ENCODE measurements around the gene SLU7. TPM values are rescaled to one million over a fixed set of nuclear protein-coding genes. Genes with fewer than 3 reads are reported as not detected.

Gene SLU7
- polyA plus RNA-seq, 2 donors: 22.8 to 23.9 TPM

- Histone ChIP-seq H3K27ac (ENCODE audit: low read depth in 2 of 2, low read length in 1 of 2) (no peak overlapping the region), H3K4me1 (ENCODE audit: control insufficient read depth in 2 of 2, insufficient read depth in 2 of 2, low read length in 1 of 2) (no peaks in the 10 kb centered on the region), H3K9me3 (ENCODE audit: control insufficient read depth in 2 of 2, insufficient read depth in 1 of 2, low read depth in 1 of 2, low read length in 1 of 2) (no peaks in the 10 kb centered on the region), H3K27me3 (ENCODE audit: control insufficient read depth in 1 of 2, insufficient read depth in 2 of 2, low read length in 2 of 2) (no peaks in the 10 kb centered on the region), H3K36me3 (ENCODE audit: control insufficient read depth in 2 of 2, insufficient read depth in 2 of 2, low read length in 1 of 2) (no peaks in the 10 kb centered on the region), H3K4me3 (ENCODE audit: low read depth in 1 of 2, low read length in 2 of 2) (no peak overlapping the region)
Observed at GRCh38 chr5:160452036-160452435, 33.2 kb upstream of the SLU7 start.

- no peaks in the 10 kb centered on the region for H3K4me1 ChIP-seq (ENCODE audit: control insufficient read depth in 2 of 2, insufficient read depth in 2 of 2, low read length in 1 of 2)
- H3K9me3 ChIP-seq (ENCODE audit: control insufficient read depth in 2 of 2, insufficient read depth in 1 of 2, low read depth in 1 of 2, low read length in 1 of 2): no peaks in the 10 kb centered on the region
- no peak overlapping the region for H3K27ac ChIP-seq (ENCODE audit: low read depth in 2 of 2, low read length in 1 of 2)
- H3K27me3 ChIP-seq (ENCODE audit: control insufficient read depth in 1 of 2, insufficient read depth in 2 of 2, low read length in 2 of 2): no peaks in the 10 kb centered on the region
- H3K4me3 ChIP-seq (ENCODE audit: low read depth in 1 of 2, low read length in 2 of 2): no peak overlapping the region
- no peaks in the 10 kb centered on the region for H3K36me3 ChIP-seq (ENCODE audit: control insufficient read depth in 2 of 2, insufficient read depth in 2 of 2, low read length in 1 of 2)
- WGBS, 2 donors: 99 to 100% methylated on average over 2 of the region's 2 CpGs
Observed at GRCh38 chr5:160451281-160451680, 32.4 kb upstream of the SLU7 start.

DNA sequence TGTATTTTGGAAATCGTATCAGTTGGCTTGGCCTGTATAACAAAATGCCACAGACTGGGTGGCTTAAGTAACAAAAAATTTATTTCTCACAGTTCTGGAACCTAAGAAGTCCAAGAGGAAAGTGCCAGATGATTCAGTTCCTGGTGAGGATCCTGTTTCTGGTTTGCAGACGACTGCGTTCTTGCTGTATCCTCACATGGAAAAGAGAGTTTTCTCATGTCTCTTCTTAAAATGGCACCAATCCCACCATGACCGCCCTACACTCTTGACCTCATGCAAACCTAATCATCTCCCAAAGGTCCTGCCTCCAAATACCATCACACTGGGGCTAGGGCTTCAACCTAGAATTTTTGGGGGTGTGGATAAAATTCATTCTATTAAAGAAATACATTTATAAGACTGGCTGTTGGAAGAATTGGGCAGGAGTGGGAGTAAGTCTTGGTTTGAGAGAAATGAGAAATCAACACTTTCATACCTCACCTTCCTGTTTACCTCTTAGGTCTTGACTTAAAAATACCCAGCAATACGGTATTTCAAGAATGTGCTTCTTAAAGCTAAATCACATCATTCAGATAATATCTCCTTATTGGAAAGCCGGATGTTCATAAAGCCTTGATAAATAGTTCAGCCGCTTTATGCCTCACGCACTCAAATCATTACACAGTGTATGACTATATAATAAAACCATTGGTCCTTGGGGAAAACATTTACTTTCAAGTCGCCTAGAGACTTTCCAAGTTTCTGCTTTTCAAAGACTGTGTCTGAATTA is 31.5 kb upstream of the SLU7 start:
- no peak overlapping the region for H3K27ac ChIP-seq (ENCODE audit: low read depth in 2 of 2, low read length in 1 of 2)
- H3K9me3 ChIP-seq (ENCODE audit: control insufficient read depth in 2 of 2, insufficient read depth in 1 of 2, low read depth in 1 of 2, low read length in 1 of 2): no peaks in the 10 kb centered on the region
- H3K4me1 ChIP-seq (ENCODE audit: control insufficient read depth in 2 of 2, insufficient read depth in 2 of 2, low read length in 1 of 2): no peaks in the 10 kb centered on the region
- WGBS, 2 donors: 86 to 88% methylated on average over 9 of the region's 9 CpGs
- H3K4me3 ChIP-seq (ENCODE audit: low read depth in 1 of 2, low read length in 2 of 2): no peak overlapping the region
- no peaks in the 10 kb centered on the region for H3K36me3 ChIP-seq (ENCODE audit: control insufficient read depth in 2 of 2, insufficient read depth in 2 of 2, low read length in 1 of 2)
- H3K27me3 ChIP-seq (ENCODE audit: control insufficient read depth in 1 of 2, insufficient read depth in 2 of 2, low read length in 2 of 2): no peaks in the 10 kb centered on the region

DNA sequence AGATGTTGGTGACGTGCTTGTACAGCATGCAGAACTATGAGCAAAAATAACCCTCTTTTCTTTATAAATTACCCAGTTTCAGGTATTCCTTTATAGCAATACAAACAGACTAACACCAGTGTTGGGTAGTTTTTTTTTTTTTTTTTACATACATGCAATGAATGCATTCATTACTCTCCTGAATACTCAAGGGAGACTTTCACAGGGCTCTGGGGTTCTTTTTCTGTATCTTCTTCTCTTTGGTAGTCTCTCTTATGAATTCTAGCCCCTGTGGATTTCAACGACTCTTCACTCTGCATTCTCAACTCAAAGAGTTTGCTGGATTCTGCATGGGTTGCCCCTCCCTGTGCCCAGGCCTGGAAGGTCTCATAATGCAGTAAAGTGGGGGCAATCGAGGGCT is 30.6 kb upstream of the SLU7 start:
- no peaks in the 10 kb centered on the region for H3K4me1 ChIP-seq (ENCODE audit: control insufficient read depth in 2 of 2, insufficient read depth in 2 of 2, low read length in 1 of 2)
- H3K27me3 ChIP-seq (ENCODE audit: control insufficient read depth in 1 of 2, insufficient read depth in 2 of 2, low read length in 2 of 2): no peaks in the 10 kb centered on the region
- H3K36me3 ChIP-seq (ENCODE audit: control insufficient read depth in 2 of 2, insufficient read depth in 2 of 2, low read length in 1 of 2): no peaks in the 10 kb centered on the region
- 93 to 94% methylated on average over 3 of the region's 3 CpGs for WGBS, 2 donors
- no peaks in the 10 kb centered on the region for H3K9me3 ChIP-seq (ENCODE audit: control insufficient read depth in 2 of 2, insufficient read depth in 1 of 2, low read depth in 1 of 2, low read length in 1 of 2)
- H3K4me3 ChIP-seq (ENCODE audit: low read depth in 1 of 2, low read length in 2 of 2): no peak overlapping the region
- no peak overlapping the region for H3K27ac ChIP-seq (ENCODE audit: low read depth in 2 of 2, low read length in 1 of 2)

DNA sequence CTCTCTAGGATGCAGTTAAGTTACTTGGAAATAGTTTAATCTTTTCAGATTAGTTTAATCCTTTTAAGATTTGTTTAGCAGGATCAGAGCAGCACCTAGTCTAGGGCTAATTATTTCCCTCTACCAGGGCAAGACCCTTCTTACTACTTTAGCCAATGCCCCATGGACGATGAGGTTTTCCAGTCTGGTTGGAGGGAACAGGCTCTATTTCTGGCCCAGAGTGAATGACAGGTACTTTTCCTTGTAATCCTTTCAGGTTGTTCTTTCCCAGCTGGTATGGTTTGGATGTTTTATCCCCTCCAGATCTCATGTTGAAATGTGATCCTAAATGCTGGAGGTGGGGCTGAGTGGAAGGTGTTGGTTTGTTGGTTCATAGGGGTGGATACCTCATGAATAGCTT is 30.0 kb upstream of the SLU7 start:
- Histone ChIP-seq H3K27ac (ENCODE audit: low read depth in 2 of 2, low read length in 1 of 2) (no peak overlapping the region), H3K4me1 (ENCODE audit: control insufficient read depth in 2 of 2, insufficient read depth in 2 of 2, low read length in 1 of 2) (no peaks in the 10 kb centered on the region), H3K27me3 (ENCODE audit: control insufficient read depth in 1 of 2, insufficient read depth in 2 of 2, low read length in 2 of 2) (no peaks in the 10 kb centered on the region), H3K36me3 (ENCODE audit: control insufficient read depth in 2 of 2, insufficient read depth in 2 of 2, low read length in 1 of 2) (no peaks in the 10 kb centered on the region), H3K4me3 (ENCODE audit: low read depth in 1 of 2, low read length in 2 of 2) (no peak overlapping the region), H3K9me3 (ENCODE audit: control insufficient read depth in 2 of 2, insufficient read depth in 1 of 2, low read depth in 1 of 2, low read length in 1 of 2) (no peaks in the 10 kb centered on the region)
- 92 to 94% methylated on average over 1 of the region's 1 CpG for WGBS, 2 donors

DNA sequence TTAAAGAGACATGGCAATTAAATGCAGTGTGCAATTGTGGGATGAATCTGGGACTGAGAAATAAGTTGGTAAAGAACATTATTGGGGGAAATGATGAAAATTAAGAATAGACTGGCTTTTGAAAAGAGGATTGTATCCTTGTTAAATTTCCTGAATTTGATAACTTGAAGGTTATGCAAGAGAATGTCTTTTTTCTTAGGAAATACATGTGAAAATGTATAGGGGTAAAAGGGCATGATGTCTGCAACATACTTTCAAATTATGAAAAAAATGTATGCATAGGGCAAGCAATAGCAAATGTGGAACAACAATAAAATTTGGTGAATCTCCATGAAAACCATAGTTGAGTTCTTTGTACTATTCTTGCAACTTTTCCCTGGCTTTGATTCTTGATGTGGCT is 26.9 kb upstream of the SLU7 start:
- no peak overlapping the region for H3K4me3 ChIP-seq (ENCODE audit: low read depth in 1 of 2, low read length in 2 of 2)
- no peaks in the 10 kb centered on the region for H3K27me3 ChIP-seq (ENCODE audit: control insufficient read depth in 1 of 2, insufficient read depth in 2 of 2, low read length in 2 of 2)
- H3K4me1 ChIP-seq (ENCODE audit: control insufficient read depth in 2 of 2, insufficient read depth in 2 of 2, low read length in 1 of 2): no peaks in the 10 kb centered on the region
- H3K9me3 ChIP-seq (ENCODE audit: control insufficient read depth in 2 of 2, insufficient read depth in 1 of 2, low read depth in 1 of 2, low read length in 1 of 2): no peaks in the 10 kb centered on the region
- no peak overlapping the region for H3K27ac ChIP-seq (ENCODE audit: low read depth in 2 of 2, low read length in 1 of 2)
- no peaks in the 10 kb centered on the region for H3K36me3 ChIP-seq (ENCODE audit: control insufficient read depth in 2 of 2, insufficient read depth in 2 of 2, low read length in 1 of 2)

- no peaks in the 10 kb centered on the region for H3K4me1 ChIP-seq (ENCODE audit: control insufficient read depth in 2 of 2, insufficient read depth in 2 of 2, low read length in 1 of 2)
- no peaks in the 10 kb centered on the region for H3K27me3 ChIP-seq (ENCODE audit: control insufficient read depth in 1 of 2, insufficient read depth in 2 of 2, low read length in 2 of 2)
- no peak overlapping the region for H3K4me3 ChIP-seq (ENCODE audit: low read depth in 1 of 2, low read length in 2 of 2)
- no peaks in the 10 kb centered on the region for H3K36me3 ChIP-seq (ENCODE audit: control insufficient read depth in 2 of 2, insufficient read depth in 2 of 2, low read length in 1 of 2)
- no peak overlapping the region for H3K27ac ChIP-seq (ENCODE audit: low read depth in 2 of 2, low read length in 1 of 2)
- 70 to 74% methylated on average over 1 of the region's 1 CpG for WGBS, 2 donors
- H3K9me3 ChIP-seq (ENCODE audit: control insufficient read depth in 2 of 2, insufficient read depth in 1 of 2, low read depth in 1 of 2, low read length in 1 of 2): no peaks in the 10 kb centered on the region
Observed at GRCh38 chr5:160445132-160445531, 26.3 kb upstream of the SLU7 start.

GRCh38 chr5:160444407-160444806 is 25.5 kb upstream of the SLU7 start:
- Histone ChIP-seq H3K4me1 (ENCODE audit: control insufficient read depth in 2 of 2, insufficient read depth in 2 of 2, low read length in 1 of 2) (no peaks in the 10 kb centered on the region), H3K36me3 (ENCODE audit: control insufficient read depth in 2 of 2, insufficient read depth in 2 of 2, low read length in 1 of 2) (no peaks in the 10 kb centered on the region), H3K4me3 (ENCODE audit: low read depth in 1 of 2, low read length in 2 of 2) (no peak overlapping the region), H3K27me3 (ENCODE audit: control insufficient read depth in 1 of 2, insufficient read depth in 2 of 2, low read length in 2 of 2) (no peaks in the 10 kb centered on the region), H3K27ac (ENCODE audit: low read depth in 2 of 2, low read length in 1 of 2) (no peak overlapping the region), H3K9me3 (ENCODE audit: control insufficient read depth in 2 of 2, insufficient read depth in 1 of 2, low read depth in 1 of 2, low read length in 1 of 2) (no peaks in the 10 kb centered on the region)
- WGBS, 2 donors: 69 to 71% methylated on average over 1 of the region's 1 CpG

DNA sequence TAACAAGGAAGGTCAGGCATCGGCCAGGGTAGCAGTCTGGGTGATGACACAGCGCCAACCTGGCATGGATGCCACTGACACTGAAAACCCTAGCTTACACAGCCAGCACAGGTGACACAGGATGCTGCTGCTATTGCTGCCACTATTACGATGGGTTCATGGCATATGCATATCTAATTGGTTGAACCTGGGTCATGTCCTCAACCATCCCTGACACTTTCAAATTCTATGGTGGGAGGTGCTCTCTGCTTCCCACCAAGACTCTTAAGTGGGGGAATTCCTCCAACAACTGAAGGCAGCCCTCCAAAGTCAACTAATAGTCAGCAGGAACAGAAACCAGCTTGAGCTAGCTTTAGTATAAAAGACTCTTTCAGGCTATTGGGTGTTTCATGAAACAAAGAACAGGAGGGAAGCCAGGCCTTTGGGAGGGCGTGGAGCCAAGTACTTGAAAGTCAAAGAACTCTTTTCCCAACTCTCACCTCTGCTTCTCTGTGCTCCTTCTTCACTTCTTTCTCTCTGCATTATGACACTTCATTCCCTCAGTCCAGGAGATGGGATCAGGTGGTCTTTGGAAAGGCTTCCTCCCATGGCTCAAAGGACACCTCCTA is 24.0 kb upstream of the SLU7 start:
- peaks cover 0 to 4% of the 10 kb centered on the region in 2 donors for H3K4me1 ChIP-seq (ENCODE audit: control insufficient read depth in 2 of 2, insufficient read depth in 2 of 2, low read length in 1 of 2)
- no peaks in the 10 kb centered on the region for H3K9me3 ChIP-seq (ENCODE audit: control insufficient read depth in 2 of 2, insufficient read depth in 1 of 2, low read depth in 1 of 2, low read length in 1 of 2)
- no peaks in the 10 kb centered on the region for H3K36me3 ChIP-seq (ENCODE audit: control insufficient read depth in 2 of 2, insufficient read depth in 2 of 2, low read length in 1 of 2)
- H3K27me3 ChIP-seq (ENCODE audit: control insufficient read depth in 1 of 2, insufficient read depth in 2 of 2, low read length in 2 of 2): no peaks in the 10 kb centered on the region
- H3K27ac ChIP-seq (ENCODE audit: low read depth in 2 of 2, low read length in 1 of 2): no peak overlapping the region
- no peak overlapping the region for H3K4me3 ChIP-seq (ENCODE audit: low read depth in 1 of 2, low read length in 2 of 2)
- WGBS, 2 donors: 60% methylated on average over 4 of the region's 4 CpGs

DNA sequence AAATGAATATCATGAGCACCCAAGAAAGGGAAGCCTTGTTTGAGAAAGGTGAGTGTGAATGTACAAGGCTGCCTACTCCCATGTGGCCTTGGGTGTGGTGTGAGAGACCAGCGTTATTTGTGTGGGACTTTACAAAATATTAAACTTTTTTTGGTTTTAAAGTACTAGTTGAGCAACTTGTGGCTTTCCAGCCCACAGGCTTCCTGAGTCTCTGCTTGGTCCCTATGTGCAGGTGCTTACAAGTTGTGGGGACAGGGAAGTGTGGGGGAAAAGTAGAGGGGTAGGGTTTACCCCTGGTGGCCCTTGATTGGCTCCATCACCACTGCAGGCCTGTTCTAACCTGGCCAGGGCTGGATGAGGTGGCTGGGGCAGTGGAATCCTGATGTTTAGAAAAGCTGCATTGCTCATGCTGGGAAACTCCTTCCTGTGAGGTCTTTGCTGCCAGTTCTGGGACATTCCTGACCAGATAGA is 22.5 kb upstream of the SLU7 start:
- H3K27ac ChIP-seq (ENCODE audit: low read depth in 2 of 2, low read length in 1 of 2): no peak overlapping the region
- peaks cover 0 to 4% of the 10 kb centered on the region in 2 donors for H3K4me1 ChIP-seq (ENCODE audit: control insufficient read depth in 2 of 2, insufficient read depth in 2 of 2, low read length in 1 of 2)
- WGBS, 2 donors: 27 to 56% methylated on average over 1 of the region's 1 CpG
- H3K9me3 ChIP-seq (ENCODE audit: control insufficient read depth in 2 of 2, insufficient read depth in 1 of 2, low read depth in 1 of 2, low read length in 1 of 2): no peaks in the 10 kb centered on the region
- H3K27me3 ChIP-seq (ENCODE audit: control insufficient read depth in 1 of 2, insufficient read depth in 2 of 2, low read length in 2 of 2): no peaks in the 10 kb centered on the region
- no peak overlapping the region for H3K4me3 ChIP-seq (ENCODE audit: low read depth in 1 of 2, low read length in 2 of 2)
- no peaks in the 10 kb centered on the region for H3K36me3 ChIP-seq (ENCODE audit: control insufficient read depth in 2 of 2, insufficient read depth in 2 of 2, low read length in 1 of 2)
